HepG2 (cell line): ENCODE measurements around the gene POLR3E.

Experiments used
- CTCF ChIP-seq: sonication (generic); formaldehyde crosslinking; IDR thresholded peaks from 2 replicates; pipeline ENCODE4 v1.5.0; 2020; ENCODE audit warnings: mild to moderate bottlenecking, missing genetic modification reagents, moderate library complexity
- DPF2 ChIP-seq: sonication (generic); formaldehyde crosslinking; IDR thresholded peaks from 2 replicates; pipeline ENCODE4 v1.4.0; 2020; ENCODE audit warnings: mild to moderate bottlenecking, low read depth, missing genetic modification reagents, borderline replicate concordance
- EP300 ChIP-seq, 3 experiments: sonication (generic) in 1 of 3; formaldehyde crosslinking in 1 of 3; IDR thresholded peaks; 2 replicates each; pipeline versions ENCODE4 v1.5.1 to v1.6.1; 2011 to 2020; ENCODE audit warnings: low read depth in 2 of 3, low read length in 2 of 3, borderline replicate concordance in 1 of 3, improper control_type of control experiment in 1 of 3, mild to moderate bottlenecking in 1 of 3, missing genetic modification reagents in 1 of 3, moderate library complexity in 1 of 3
- EZH2 ChIP-seq: conservative IDR thresholded peaks from 2 replicates; pipeline ENCODE4 v1.6.1; 2012; ENCODE audit warnings: mild to moderate bottlenecking, low read depth, low read length, moderate library complexity
- KDM1A ChIP-seq: IDR thresholded peaks from 2 replicates; pipeline ENCODE4 v1.6.1; 2016; ENCODE audit warnings: missing compliant biosample characterization
- ZNF121 ChIP-seq: sonication (generic); formaldehyde crosslinking; IDR thresholded peaks from 2 replicates; pipeline ENCODE4 v1.5.0; 2020; ENCODE audit warnings: mild to moderate bottlenecking, missing genetic modification reagents
- ZNF274 ChIP-seq: sonication (generic); formaldehyde crosslinking; IDR thresholded peaks from 2 replicates; pipeline ENCODE4 v1.5.1; 2020; ENCODE audit warnings: mild to moderate bottlenecking, missing genetic modification reagents
- TF ChIP-seq, protein P1 (sequence below): sonication (generic); formaldehyde crosslinking; IDR thresholded peaks from 2 replicates; pipeline ENCODE4 v1.4.0; 2020; ENCODE audit warnings: mild to moderate bottlenecking, missing genetic modification reagents
- TF ChIP-seq, protein P2 (sequence below): sonication (generic); formaldehyde crosslinking; IDR thresholded peaks from 2 replicates; pipeline ENCODE4 v1.4.0; 2020; ENCODE audit warnings: mild to moderate bottlenecking, missing genetic modification reagents, borderline replicate concordance

DNA sequence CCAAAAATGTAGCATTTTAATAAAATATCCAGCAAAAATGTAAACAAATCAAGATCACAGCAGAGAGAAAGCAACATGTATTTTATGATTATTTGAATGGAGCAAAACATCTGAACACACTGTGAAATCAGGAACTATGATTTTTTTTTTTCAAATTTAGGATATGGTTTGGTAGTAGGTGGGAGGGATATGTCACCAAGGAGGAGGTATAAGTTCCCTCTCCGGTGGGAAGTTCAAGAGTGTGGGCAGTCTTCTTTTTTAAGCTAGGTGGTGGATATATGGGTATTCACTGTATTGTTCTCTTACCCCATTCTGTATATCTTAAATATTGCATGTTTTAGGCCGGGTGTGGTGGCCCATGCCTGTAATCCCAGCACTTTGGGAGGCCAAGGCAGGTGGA, 67.0 kb downstream of the POLR3E start:
- TF ChIP-seq, protein P1, sequence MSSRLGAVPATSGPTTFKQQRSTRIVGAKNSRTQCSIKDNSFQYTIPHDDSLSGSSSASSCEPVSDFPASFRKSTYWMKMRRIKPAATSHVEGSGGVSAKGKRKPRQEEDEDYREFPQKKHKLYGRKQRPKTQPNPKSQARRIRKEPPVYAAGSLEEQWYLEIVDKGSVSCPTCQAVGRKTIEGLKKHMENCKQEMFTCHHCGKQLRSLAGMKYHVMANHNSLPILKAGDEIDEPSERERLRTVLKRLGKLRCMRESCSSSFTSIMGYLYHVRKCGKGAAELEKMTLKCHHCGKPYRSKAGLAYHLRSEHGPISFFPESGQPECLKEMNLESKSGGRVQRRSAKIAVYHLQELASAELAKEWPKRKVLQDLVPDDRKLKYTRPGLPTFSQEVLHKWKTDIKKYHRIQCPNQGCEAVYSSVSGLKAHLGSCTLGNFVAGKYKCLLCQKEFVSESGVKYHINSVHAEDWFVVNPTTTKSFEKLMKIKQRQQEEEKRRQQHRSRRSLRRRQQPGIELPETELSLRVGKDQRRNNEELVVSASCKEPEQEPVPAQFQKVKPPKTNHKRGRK = no peak
- no peak for TF ChIP-seq ZNF121 (CRISPR knock-in tag)
- no peak for TF ChIP-seq EZH2
- no peak for TF ChIP-seq DPF2 (CRISPR knock-in tag)
- no peak for TF ChIP-seq ZNF274 (CRISPR knock-in tag)
- TF ChIP-seq CTCF = no peak
- TF ChIP-seq, protein P2, sequence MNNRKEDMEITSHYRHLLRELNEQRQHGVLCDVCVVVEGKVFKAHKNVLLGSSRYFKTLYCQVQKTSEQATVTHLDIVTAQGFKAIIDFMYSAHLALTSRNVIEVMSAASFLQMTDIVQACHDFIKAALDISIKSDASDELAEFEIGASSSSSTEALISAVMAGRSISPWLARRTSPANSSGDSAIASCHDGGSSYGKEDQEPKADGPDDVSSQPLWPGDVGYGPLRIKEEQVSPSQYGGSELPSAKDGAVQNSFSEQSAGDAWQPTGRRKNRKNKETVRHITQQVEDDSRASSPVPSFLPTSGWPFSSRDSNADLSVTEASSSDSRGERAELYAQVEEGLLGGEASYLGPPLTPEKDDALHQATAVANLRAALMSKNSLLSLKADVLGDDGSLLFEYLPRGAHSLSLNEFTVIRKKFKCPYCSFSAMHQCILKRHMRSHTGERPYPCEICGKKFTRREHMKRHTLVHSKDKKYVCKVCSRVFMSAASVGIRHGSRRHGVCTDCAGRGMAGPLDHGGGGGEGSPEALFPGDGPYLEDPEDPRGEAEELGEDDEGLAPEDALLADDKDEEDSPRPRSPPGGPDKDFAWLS = no peak
- TF ChIP-seq KDM1A = no peak
- no peak for TF ChIP-seq EP300 (IDR thresholded peaks at IDR 0.05; ENCODE audit: low read depth in 2 of 2, low read length in 2 of 2)
- no peak for TF ChIP-seq EP300 (CRISPR knock-in tag; IDR thresholded peaks at IDR 0.05; ENCODE audit: borderline replicate concordance)
